Calu3 (cell line): ENCODE results near the gene FYN. TPM values are rescaled to one million over a fixed set of nuclear protein-coding genes. Genes with fewer than 3 reads are reported as not detected.

Experiments
- BruUV-seq: library from RNA; stranded (reverse); fragments of 400-500 nt; replicated peaks from 2 replicates; lab custom pipeline; 2021; lab: Mats Ljungman, UMichigan
- CTCF ChIA-PET: fragments of 300-600 bp; sonication (Branson Sonifier 250); formaldehyde crosslinking; loops from one replicate; lab custom pipeline; 2022; ENCODE audit warnings: antibody characterized with exemption; lab: Charles Lee
- DNase-seq: peaks from one replicate; pipeline ENCODE4 v3.0.0; 2022
- H3K27ac Mint-ChIP-seq: one replicate; pipeline ENCODE4 v1.8.0; 2022; ENCODE audit warnings: mixed read lengths; ENCODE audit not compliant: unreplicated experiment
- H3K27me3 Mint-ChIP-seq: one replicate; pipeline ENCODE4 v1.8.0; 2022; ENCODE audit warnings: mixed read lengths; ENCODE audit not compliant: unreplicated experiment
- H3K36me3 Mint-ChIP-seq: one replicate; pipeline ENCODE4 v1.8.0; 2022; ENCODE audit warnings: mild to moderate bottlenecking, moderate library complexity, mixed read lengths; ENCODE audit not compliant: insufficient read depth, unreplicated experiment
- H3K4me1 Mint-ChIP-seq: one replicate; pipeline ENCODE4 v1.8.0; 2022; ENCODE audit warnings: mild to moderate bottlenecking, low read depth, mixed read lengths; ENCODE audit not compliant: unreplicated experiment
- H3K4me3 Mint-ChIP-seq: one replicate; pipeline ENCODE4 v1.8.0; 2022; ENCODE audit warnings: mild to moderate bottlenecking, low read depth, moderate library complexity, mixed read lengths; ENCODE audit not compliant: unreplicated experiment
- H3K9me3 Mint-ChIP-seq: one replicate; pipeline ENCODE4 v1.8.0; 2022; ENCODE audit warnings: low read depth, mixed read lengths; ENCODE audit not compliant: unreplicated experiment
- intact Hi-C: fragments of 100-400 bp; cut with micrococcal nuclease; formaldehyde crosslinking; loops from one replicate; pipeline ENCODE4 v1.10.0; 2022; ENCODE audit not compliant: unreplicated experiment
- total RNA-seq: library from RNA; stranded (reverse); gene quantifications from 2 replicates; pipeline ENCODE4 v1.2.3, GENCODE V29; 2022
- TF ChIP-seq, protein P1 (sequence below): fragments of 200-600 bp; IDR thresholded peaks from one replicate; pipeline ENCODE4 v1.8.0; 2022; ENCODE audit warnings: antibody characterized with exemption; ENCODE audit not compliant: unreplicated experiment

Gene FYN
- total RNA-seq, 1 experiment from 2014 or later = 61.0 TPM

DNA sequence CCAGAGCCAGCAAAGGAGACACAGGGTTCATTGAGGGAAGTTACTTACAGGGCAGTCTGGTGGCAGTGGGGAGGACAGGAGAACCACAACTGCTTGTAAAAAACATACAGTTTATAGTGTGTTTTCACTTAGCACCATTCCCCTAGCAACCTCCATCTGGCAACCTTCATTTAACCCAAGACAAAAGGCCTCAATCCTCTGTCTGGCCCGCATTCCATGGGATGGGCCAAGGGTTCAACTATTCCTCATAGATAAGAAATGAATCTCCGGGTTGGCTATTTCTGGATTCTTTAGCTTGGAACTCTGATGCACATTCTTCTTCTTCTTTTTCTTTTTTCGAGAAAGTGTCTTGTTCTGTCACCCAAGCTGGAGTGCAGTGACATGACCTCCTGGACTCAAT is 26.3 kb upstream of the FYN start:
- intact Hi-C loops = no loop called here
- Mint-ChIP-seq H3K9me3 (no peaks in the 10 kb centered on the region), H3K27ac (no peak overlapping the region), H3K27me3 (no peaks in the 10 kb centered on the region), H3K4me3 (no peak overlapping the region), H3K36me3 (no peaks in the 10 kb centered on the region), H3K4me1 (no peaks in the 10 kb centered on the region)
- no peak for DNase-seq
- CTCF ChIA-PET = no interaction called here
- TF ChIP-seq, protein P1, sequence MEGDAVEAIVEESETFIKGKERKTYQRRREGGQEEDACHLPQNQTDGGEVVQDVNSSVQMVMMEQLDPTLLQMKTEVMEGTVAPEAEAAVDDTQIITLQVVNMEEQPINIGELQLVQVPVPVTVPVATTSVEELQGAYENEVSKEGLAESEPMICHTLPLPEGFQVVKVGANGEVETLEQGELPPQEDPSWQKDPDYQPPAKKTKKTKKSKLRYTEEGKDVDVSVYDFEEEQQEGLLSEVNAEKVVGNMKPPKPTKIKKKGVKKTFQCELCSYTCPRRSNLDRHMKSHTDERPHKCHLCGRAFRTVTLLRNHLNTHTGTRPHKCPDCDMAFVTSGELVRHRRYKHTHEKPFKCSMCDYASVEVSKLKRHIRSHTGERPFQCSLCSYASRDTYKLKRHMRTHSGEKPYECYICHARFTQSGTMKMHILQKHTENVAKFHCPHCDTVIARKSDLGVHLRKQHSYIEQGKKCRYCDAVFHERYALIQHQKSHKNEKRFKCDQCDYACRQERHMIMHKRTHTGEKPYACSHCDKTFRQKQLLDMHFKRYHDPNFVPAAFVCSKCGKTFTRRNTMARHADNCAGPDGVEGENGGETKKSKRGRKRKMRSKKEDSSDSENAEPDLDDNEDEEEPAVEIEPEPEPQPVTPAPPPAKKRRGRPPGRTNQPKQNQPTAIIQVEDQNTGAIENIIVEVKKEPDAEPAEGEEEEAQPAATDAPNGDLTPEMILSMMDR = no peak
- BruUV-seq = no TSS peak

GRCh38 chr6:111898452-111898851 is 25.2 kb upstream of the FYN start:
- H3K27me3 Mint-ChIP-seq = no peaks in the 10 kb centered on the region
- no peak overlapping the region for H3K4me3 Mint-ChIP-seq
- intact Hi-C loops = no loop called here
- BruUV-seq = no TSS peak
- no peaks in the 10 kb centered on the region for H3K4me1 Mint-ChIP-seq
- TF ChIP-seq, protein P1 = no peak
- no peak overlapping the region for H3K27ac Mint-ChIP-seq
- no peaks in the 10 kb centered on the region for H3K9me3 Mint-ChIP-seq
- H3K36me3 Mint-ChIP-seq = no peaks in the 10 kb centered on the region
- CTCF ChIA-PET = no interaction called here
- DNase-seq = no peak

DNA sequence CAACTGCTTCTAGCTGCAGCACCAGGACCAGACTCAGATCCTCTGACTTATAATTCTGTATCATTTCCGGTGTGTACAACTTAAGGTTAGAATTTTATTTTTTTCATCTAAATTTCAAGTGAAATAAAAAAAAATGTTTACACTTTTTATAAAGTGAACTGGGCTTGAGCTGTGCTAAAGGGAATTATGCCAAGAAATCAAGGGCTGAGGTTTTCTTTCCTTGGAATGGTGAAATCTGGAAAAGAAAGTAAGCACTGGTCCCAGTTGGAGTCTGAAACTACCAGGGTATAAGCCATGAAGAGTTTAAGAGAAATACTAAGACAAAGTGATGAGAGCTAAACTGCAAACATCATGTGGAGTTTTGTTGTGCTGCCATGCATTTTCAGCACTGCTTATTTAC is 21.7 kb upstream of the FYN start:
- Mint-ChIP-seq H3K27me3 (no peaks in the 10 kb centered on the region), H3K4me3 (no peak overlapping the region), H3K9me3 (no peaks in the 10 kb centered on the region), H3K27ac (no peak overlapping the region), H3K4me1 (no peaks in the 10 kb centered on the region), H3K36me3 (no peaks in the 10 kb centered on the region)
- DNase-seq = no peak
- CTCF ChIA-PET = no interaction called here
- intact Hi-C loops = no loop called here
- BruUV-seq = no TSS peak
- TF ChIP-seq, protein P1 = no peak

DNA sequence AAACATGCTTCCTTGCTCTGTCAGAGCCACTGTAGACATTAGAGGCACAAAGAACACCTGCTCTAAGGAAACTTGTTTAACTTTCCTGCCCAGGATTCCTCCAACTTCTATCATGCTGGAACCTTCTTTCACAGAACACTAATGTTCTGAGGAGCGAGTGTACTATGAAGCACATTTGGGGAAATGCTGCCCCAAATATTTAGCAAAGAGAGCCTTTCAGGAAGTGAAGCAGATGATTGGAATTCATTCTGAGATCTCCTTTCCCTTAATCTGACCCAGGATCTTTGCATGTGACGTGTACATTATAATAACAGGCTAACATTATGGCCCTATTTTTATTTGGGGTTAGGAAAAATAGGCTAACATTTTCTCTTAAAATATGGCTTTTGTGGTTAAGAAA is 21.0 kb upstream of the FYN start:
- Mint-ChIP-seq H3K4me1 (no peaks in the 10 kb centered on the region), H3K36me3 (no peaks in the 10 kb centered on the region), H3K9me3 (no peaks in the 10 kb centered on the region), H3K27me3 (no peaks in the 10 kb centered on the region), H3K27ac (no peak overlapping the region), H3K4me3 (no peak overlapping the region)
- DNase-seq = no peak
- TF ChIP-seq, protein P1 = no peak
- CTCF ChIA-PET = no interaction called here
- no TSS peak for BruUV-seq
- intact Hi-C loops = no loop called here

DNA sequence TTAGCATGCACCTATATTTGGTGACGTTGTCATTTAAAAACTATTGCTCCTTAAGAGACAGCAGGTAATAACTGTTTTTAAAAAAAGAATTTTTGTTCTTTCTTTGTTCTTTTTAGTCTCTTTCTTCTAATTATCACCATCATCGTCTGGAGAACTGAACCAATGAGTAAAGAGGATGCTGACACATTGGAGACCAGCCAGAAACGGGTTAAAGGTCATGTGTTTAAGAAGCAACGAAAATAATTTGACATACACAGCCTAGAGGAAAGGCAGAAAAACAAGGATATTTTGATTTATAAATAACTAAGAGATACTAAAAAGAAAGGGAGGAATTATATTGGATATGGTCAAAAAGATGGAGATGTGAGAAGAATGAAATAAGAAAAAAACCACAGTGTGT is 19.2 kb upstream of the FYN start:
- CTCF ChIA-PET = no interaction called here
- H3K4me3 Mint-ChIP-seq = no peak overlapping the region
- intact Hi-C loops = no loop called here
- H3K4me1 Mint-ChIP-seq = no peaks in the 10 kb centered on the region
- no TSS peak for BruUV-seq
- no peak overlapping the region for H3K27ac Mint-ChIP-seq
- H3K27me3 Mint-ChIP-seq = peaks cover 8% of the 10 kb centered on the region
- H3K9me3 Mint-ChIP-seq = no peaks in the 10 kb centered on the region
- H3K36me3 Mint-ChIP-seq = no peaks in the 10 kb centered on the region
- TF ChIP-seq, protein P1 = no peak
- no peak for DNase-seq
